OCI-LY3 (cell line): ENCODE measurements around the gene FBXO42.

Source experiments
- EZH2phosphoT487 ChIP-seq: fragments of 200-600 bp; shearing (Covaris generic); IDR thresholded peaks from 2 replicates; pipeline ENCODE4 v1.6.1; 2018; ENCODE audit warnings: antibody characterized with exemption, mixed run types, low read depth
- TF ChIP-seq, protein P1 (sequence below): fragments of 200-600, 300-600 bp; sonication (generic); IDR thresholded peaks from 2 replicates; pipeline ENCODE4 v1.5.1; 2014; ENCODE audit warnings: antibody characterized with exemption, low read length, low read depth

DNA sequence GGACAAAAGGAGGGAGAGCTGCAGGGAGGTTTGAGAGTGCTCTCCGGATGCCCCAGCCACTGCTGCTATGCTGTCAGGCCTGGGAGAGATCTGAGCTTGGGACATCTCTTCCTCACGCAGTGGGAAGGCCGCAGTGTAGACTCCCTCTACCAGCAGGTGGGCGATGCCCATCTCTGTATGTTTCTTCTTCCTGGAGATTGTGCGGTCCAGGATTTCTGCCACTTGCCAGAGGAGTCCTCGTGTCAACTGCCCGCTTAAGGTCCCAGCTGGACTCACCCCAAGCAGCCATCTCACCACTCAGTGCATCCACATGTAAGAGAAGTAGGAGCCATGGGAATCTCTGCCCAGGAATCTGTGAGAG is 126.2 kb downstream of the FBXO42 start:
- TF ChIP-seq, protein P1, sequence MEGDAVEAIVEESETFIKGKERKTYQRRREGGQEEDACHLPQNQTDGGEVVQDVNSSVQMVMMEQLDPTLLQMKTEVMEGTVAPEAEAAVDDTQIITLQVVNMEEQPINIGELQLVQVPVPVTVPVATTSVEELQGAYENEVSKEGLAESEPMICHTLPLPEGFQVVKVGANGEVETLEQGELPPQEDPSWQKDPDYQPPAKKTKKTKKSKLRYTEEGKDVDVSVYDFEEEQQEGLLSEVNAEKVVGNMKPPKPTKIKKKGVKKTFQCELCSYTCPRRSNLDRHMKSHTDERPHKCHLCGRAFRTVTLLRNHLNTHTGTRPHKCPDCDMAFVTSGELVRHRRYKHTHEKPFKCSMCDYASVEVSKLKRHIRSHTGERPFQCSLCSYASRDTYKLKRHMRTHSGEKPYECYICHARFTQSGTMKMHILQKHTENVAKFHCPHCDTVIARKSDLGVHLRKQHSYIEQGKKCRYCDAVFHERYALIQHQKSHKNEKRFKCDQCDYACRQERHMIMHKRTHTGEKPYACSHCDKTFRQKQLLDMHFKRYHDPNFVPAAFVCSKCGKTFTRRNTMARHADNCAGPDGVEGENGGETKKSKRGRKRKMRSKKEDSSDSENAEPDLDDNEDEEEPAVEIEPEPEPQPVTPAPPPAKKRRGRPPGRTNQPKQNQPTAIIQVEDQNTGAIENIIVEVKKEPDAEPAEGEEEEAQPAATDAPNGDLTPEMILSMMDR: no peak
- TF ChIP-seq EZH2phosphoT487: no peak
